H1 (cell line): ENCODE measurements around the gene JAK2. TPM values are rescaled to one million over a fixed set of nuclear protein-coding genes. Genes with fewer than 3 reads are reported as not detected.

Experiments
- CTCF ChIA-PET: fragments of 300-600 bp; sonication (Branson Sonifier 250); formaldehyde crosslinking; loops from one replicate; lab custom pipeline; 2021; ENCODE audit not compliant: partially characterized antibody; lab: Charles Lee
- POLR2A ChIA-PET: fragments of 300-600 bp; sonication (Branson Sonifier 250); formaldehyde crosslinking; loops from one replicate; lab custom pipeline; 2021; ENCODE audit warnings: inconsistent platforms; ENCODE audit not compliant: partially characterized antibody; lab: Charles Lee
- DNase-seq, 2 experiments: peaks; one replicate each; pipeline versions ENCODE4 v3.0.0 to v3.0.0-alpha.2; 2010 to 2022; ENCODE audit warnings: low spot score in 2 of 2, low read depth in 1 of 2, mixed read lengths in 1 of 2
- FAIRE-seq: peaks from 2 replicates; lab custom pipeline; 2011; peaks lifted over from hg19 to GRCh38; lab: Jason Lieb, UNC
- H2AFZ ChIP-seq: 2 replicates; pipeline ENCODE4 v1.8.1; 2012; ENCODE audit warnings: low read length, inconsistent platforms
- H2AK5ac ChIP-seq: 2 replicates; pipeline ENCODE4 v1.6.1; 2013; ENCODE audit warnings: low read depth, low read length
- H2BK120ac ChIP-seq: replicated peaks from 2 replicates; pipeline ENCODE3; 2013; ENCODE audit warnings: low read depth, low read length, inconsistent platforms
- H2BK12ac ChIP-seq: 2 replicates; pipeline ENCODE4 v1.6.1; 2013; ENCODE audit warnings: low read depth, low read length
- H2BK15ac ChIP-seq: 2 replicates; pipeline ENCODE4 v1.6.1; 2013; ENCODE audit warnings: low read length
- H2BK20ac ChIP-seq: 2 replicates; pipeline ENCODE4 v1.6.1; 2013; ENCODE audit warnings: low read length
- H2BK5ac ChIP-seq: 2 replicates; pipeline ENCODE4 v1.6.1; 2013; ENCODE audit warnings: low read depth, low read length
- H3K14ac ChIP-seq: 2 replicates; pipeline ENCODE4 v1.6.1; 2013; ENCODE audit warnings: inconsistent platforms; ENCODE audit not compliant: insufficient read length
- H3K18ac ChIP-seq: 2 replicates; pipeline ENCODE4 v1.6.1; 2013; ENCODE audit warnings: low read length; ENCODE audit errors: extremely low read depth
- H3K23ac ChIP-seq: 2 replicates; pipeline ENCODE4 v1.6.1; 2013; ENCODE audit warnings: inconsistent platforms; ENCODE audit not compliant: insufficient read length
- H3K23me2 ChIP-seq: 2 replicates; pipeline ENCODE4 v1.6.1; 2013; ENCODE audit warnings: low read depth, low read length
- H3K27ac ChIP-seq: 2 replicates; pipeline ENCODE4 v1.6.1; 2011; ENCODE audit warnings: low read depth, low read length, inconsistent platforms
- H3K27me3 ChIP-seq, 4 experiments: replicated peaks in 1 of 4; 1 replicate in 1 of 4; 2 replicates in 3 of 4; pipeline versions ENCODE4 v1.6.1 to v1.8.1; 2011 to 2013; ENCODE audit warnings: low read length in 3 of 4, mild to moderate bottlenecking in 3 of 4, inconsistent platforms in 2 of 4, mixed read lengths in 2 of 4, moderate library complexity in 1 of 4; ENCODE audit not compliant: control insufficient read depth in 3 of 4, insufficient read depth in 3 of 4; ENCODE audit errors: extremely low read depth in 1 of 4
- H3K36me3 ChIP-seq, 4 experiments: 2 replicates each; pipeline versions ENCODE4 v1.6.1 to v1.8.1; 2011 to 2013; ENCODE audit warnings: mild to moderate bottlenecking in 4 of 4, low read length in 3 of 4, moderate library complexity in 2 of 4, control low read depth in 1 of 4, inconsistent platforms in 1 of 4; ENCODE audit not compliant: insufficient read depth in 4 of 4, control insufficient read depth in 2 of 4
- H3K4ac ChIP-seq: replicated peaks from 2 replicates; pipeline ENCODE3; 2013; ENCODE audit warnings: low read length, low read depth, mixed read lengths, inconsistent platforms; ENCODE audit not compliant: insufficient read length
- H3K4me1 ChIP-seq, 4 experiments: replicated peaks in 1 of 4; 1 replicate in 1 of 4; 2 replicates in 3 of 4; pipeline versions ENCODE4 v1.6.1 to v1.8.1; 2011 to 2013; ENCODE audit warnings: low read length in 3 of 4, inconsistent platforms in 2 of 4, mixed read lengths in 1 of 4; ENCODE audit not compliant: insufficient read depth in 4 of 4, control insufficient read depth in 3 of 4
- H3K4me2 ChIP-seq, 2 experiments: 2 replicates each; pipeline versions ENCODE4 v1.6.1 to v1.8.1; 2011 to 2013; ENCODE audit warnings: low read depth in 2 of 2, low read length in 2 of 2, control low read depth in 1 of 2, inconsistent platforms in 1 of 2, mild to moderate bottlenecking in 1 of 2; ENCODE audit not compliant: insufficient read depth in 1 of 2
- H3K4me3 ChIP-seq, 4 experiments: fragments of 200-600, 300-600 bp in 1 of 4; sonication (generic), shearing (Covaris generic), sonication (Bioruptor Twin) in 1 of 4; 2 replicates each; pipeline versions ENCODE4 v1.5.1 to v1.8.1; 2011 to 2016; ENCODE audit warnings: low read length in 4 of 4, low read depth in 3 of 4, control low read depth in 2 of 4, inconsistent platforms in 2 of 4, mild to moderate bottlenecking in 2 of 4, mixed read lengths in 1 of 4, moderate library complexity in 1 of 4; ENCODE audit not compliant: insufficient read depth in 2 of 4; ENCODE audit errors: extremely low read depth in 1 of 4
- H3K56ac ChIP-seq: replicated peaks from 2 replicates; pipeline ENCODE3; 2013; ENCODE audit warnings: low read depth, mild to moderate bottlenecking, mixed read lengths, low read length, inconsistent platforms; ENCODE audit not compliant: insufficient read length
- H3K79me1 ChIP-seq: 2 replicates; pipeline ENCODE4 v1.6.1; 2013; ENCODE audit warnings: low read depth, low read length, control low read depth
- H3K79me2 ChIP-seq, 2 experiments: 2 replicates each; pipeline versions ENCODE4 v1.6.1 to v1.8.1; 2012 to 2013; ENCODE audit warnings: low read length in 2 of 2, mild to moderate bottlenecking in 2 of 2, inconsistent platforms in 1 of 2; ENCODE audit not compliant: insufficient read depth in 2 of 2, control insufficient read depth in 1 of 2
- H3K9ac ChIP-seq, 4 experiments: replicated peaks in 1 of 4; 1 replicate in 1 of 4; 2 replicates in 3 of 4; pipeline versions ENCODE4 v1.6.1 to v1.8.1; 2011 to 2013; ENCODE audit warnings: low read depth in 3 of 4, low read length in 3 of 4, control low read depth in 2 of 4, mild to moderate bottlenecking in 2 of 4, moderate library complexity in 2 of 4, inconsistent platforms in 1 of 4; ENCODE audit errors: extremely low read depth in 1 of 4
- H3K9me3 ChIP-seq, 2 experiments: 2 replicates each; pipeline versions ENCODE4 v1.6.1 to v1.8.1; 2012 to 2013; ENCODE audit warnings: mild to moderate bottlenecking in 2 of 2, moderate library complexity in 2 of 2, control low read depth in 1 of 2, inconsistent platforms in 1 of 2, low read depth in 1 of 2, low read length in 1 of 2, mixed read lengths in 1 of 2; ENCODE audit not compliant: insufficient read depth in 2 of 2
- H4K20me1 ChIP-seq, 2 experiments: replicated peaks in 1 of 2; 2 replicates each; pipeline versions ENCODE3 to v1.8.1; 2011 to 2013; ENCODE audit warnings: inconsistent platforms in 2 of 2, low read length in 2 of 2, mild to moderate bottlenecking in 1 of 2; ENCODE audit not compliant: insufficient read depth in 2 of 2, control insufficient read depth in 1 of 2
- H4K5ac ChIP-seq: 2 replicates; pipeline ENCODE4 v1.6.1; 2013; ENCODE audit warnings: low read length, low read depth, mixed read lengths, inconsistent platforms; ENCODE audit not compliant: insufficient read length
- H4K8ac ChIP-seq: 2 replicates; pipeline ENCODE4 v1.8.0; 2013; ENCODE audit warnings: mild to moderate bottlenecking, moderate library complexity, low read length, inconsistent platforms; ENCODE audit not compliant: insufficient read depth; ENCODE audit errors: extremely low read depth
- H4K91ac ChIP-seq: replicated peaks from 2 replicates; pipeline ENCODE3; 2013; ENCODE audit warnings: low read length, mixed read lengths, inconsistent platforms; ENCODE audit not compliant: insufficient read length
- ATF2 ChIP-seq: IDR thresholded peaks from 2 replicates; pipeline ENCODE4 v1.6.1; 2012; ENCODE audit warnings: low read length, inconsistent platforms
- BCL11A ChIP-seq, 2 experiments: IDR thresholded peaks; one replicate each; pipeline ENCODE4 v1.6.1; 2011; ENCODE audit warnings: low read depth in 2 of 2, low read length in 2 of 2, mild to moderate bottlenecking in 2 of 2
- EGR1 ChIP-seq: IDR thresholded peaks from 2 replicates; pipeline ENCODE4 v1.6.1; 2011; ENCODE audit warnings: low read depth, low read length, borderline replicate concordance
- EP300 ChIP-seq, 2 experiments: IDR thresholded peaks; 1 replicate in 1 of 2; 2 replicates in 1 of 2; pipeline ENCODE4 v1.6.1; 2011 to 2012; ENCODE audit warnings: low read depth in 2 of 2, low read length in 2 of 2, mild to moderate bottlenecking in 2 of 2, borderline replicate concordance in 1 of 2, inconsistent platforms in 1 of 2, moderate library complexity in 1 of 2
- FOSL1 ChIP-seq: IDR thresholded peaks from 2 replicates; pipeline ENCODE4 v1.6.1; 2011; ENCODE audit warnings: mild to moderate bottlenecking, low read depth, low read length, moderate library complexity; ENCODE audit not compliant: insufficient read depth
- JUN ChIP-seq: IDR thresholded peaks from 2 replicates; pipeline ENCODE4 v1.6.1; 2011; ENCODE audit warnings: low read depth, mild to moderate bottlenecking, improper control_type of control experiment, low read length
- MAX ChIP-seq: IDR thresholded peaks from 2 replicates; pipeline ENCODE4 v1.6.1; 2012; ENCODE audit warnings: inconsistent platforms
- NRF1 ChIP-seq: IDR thresholded peaks from 2 replicates; pipeline ENCODE4 v1.6.1; 2011; ENCODE audit warnings: mild to moderate bottlenecking, low read depth, low read length, improper control_type of control experiment
- POLR2A ChIP-seq, 2 experiments: IDR thresholded peaks; 1 replicate in 1 of 2; 2 replicates in 1 of 2; pipeline ENCODE4 v1.6.1; 2011; ENCODE audit warnings: low read depth in 2 of 2, low read length in 2 of 2, mild to moderate bottlenecking in 2 of 2; ENCODE audit errors: control extremely low read depth in 1 of 2
- POU5F1 ChIP-seq: IDR thresholded peaks from 2 replicates; pipeline ENCODE4 v1.6.1; 2011; ENCODE audit warnings: low read depth, mild to moderate bottlenecking, low read length, moderate library complexity
- RXRA ChIP-seq: IDR thresholded peaks from 2 replicates; pipeline ENCODE4 v1.6.1; 2011; ENCODE audit warnings: low read depth, mild to moderate bottlenecking, low read length, moderate library complexity; ENCODE audit not compliant: insufficient read depth
- SIX5 ChIP-seq: IDR thresholded peaks from 2 replicates; pipeline ENCODE4 v1.6.1; 2011; ENCODE audit warnings: mild to moderate bottlenecking, low read depth, low read length
- ZNF274 ChIP-seq: IDR thresholded peaks from 2 replicates; pipeline ENCODE4 v1.7.0; 2012; ENCODE audit warnings: low read length, borderline replicate concordance; ENCODE audit errors: extremely low read depth
- WGBS, 2 experiments: shearing (Covaris generic) in 1 of 2; methylation state at CpG; one replicate each; pipeline versions ENCODE4 v1.1.6 to v1.1.7; 2013 to 2015; ENCODE audit warnings: low lambda C conversion rate in 2 of 2, mixed read lengths in 2 of 2, inconsistent platforms in 1 of 2, low coverage in 1 of 2, missing lambda C conversion rate in 1 of 2; ENCODE audit not compliant: insufficient replicate concordance in 2 of 2, insufficient coverage in 1 of 2, insufficient read length in 1 of 2; ENCODE audit errors: extremely low coverage in 1 of 2, missing lambda C conversion rate in 1 of 2; 5-methylcytosine and 5-hydroxymethylcytosine counted together
- polyA plus RNA-seq, 7 experiments: library from polyadenylated mRNA; depleted of rRNA in 3 of 7; stranded (reverse) in 5 of 7; unstranded in 2 of 7; fragments of >200 nt in 5 of 7; fragments of 200-250 nt in 2 of 7; gene quantifications; 1 replicate in 5 of 7; 2 replicates in 1 of 7; 4 replicates in 1 of 7; pipeline versions ENCODE4 v1.2.1 to v1.2.3, GENCODE V29; 2011 to 2013; ENCODE audit warnings: missing spikeins in 2 of 7, mixed read lengths in 2 of 7
- total RNA-seq: library from RNA; stranded (reverse); fragmentation: NEBNext Ultra II Directional; extraction: Animal tissue kit (Norgen Biotek cat#: 25700); gene quantifications from 2 replicates; pipeline ENCODE4 v1.2.1, GENCODE V29; 2021

The JAK2 gene
- total and polyA plus RNA-seq, 2 of the 8 experiments (the other 6 are each of a cell fraction or from before 2014, with no cell fraction given) = 0.50 to 2.1 TPM

GRCh38 chr9:5144217-5144616 lies 159.1 kb downstream of the JAK2 start:
- no peaks in the 10 kb centered on the region for H3K4me1 ChIP-seq
- H4K20me1 ChIP-seq = no peaks in the 10 kb centered on the region
- no peak overlapping the region for H3K56ac ChIP-seq
- H3K18ac ChIP-seq = no peak overlapping the region
- no peaks in the 10 kb centered on the region for H3K23me2 ChIP-seq
- no peak overlapping the region for H3K4me2 ChIP-seq
- H2BK20ac ChIP-seq = no peak overlapping the region
- H3K4ac ChIP-seq = no peak overlapping the region
- no peak overlapping the region for H3K14ac ChIP-seq
- no peak overlapping the region for H4K8ac ChIP-seq
- H2BK5ac ChIP-seq = no peak overlapping the region
- no peak overlapping the region for H3K27ac ChIP-seq
- no peaks in the 10 kb centered on the region for H3K79me1 ChIP-seq
- H3K79me2 ChIP-seq = no peaks in the 10 kb centered on the region
- no peak overlapping the region for H2AK5ac ChIP-seq
- no peaks in the 10 kb centered on the region for H3K27me3 ChIP-seq
- H3K9ac ChIP-seq = no peak overlapping the region
- ChIA-PET POLR2A (no interaction called here), CTCF (interaction anchor here (0.6 to 1.2 kb wide), 2 partner anchors 217 to 381 kb away, joined by 3 to 4 read pairs; no protein-coding TSS in a partner anchor)
- H2AFZ ChIP-seq = no peak overlapping the region
- 92% methylated on average over 7 of the region's 7 CpGs; no CpG with 5 or more reads in 1 of the 2 experiments for WGBS, 2 experiments
- H2BK12ac ChIP-seq = no peak overlapping the region
- no peak overlapping the region for H4K91ac ChIP-seq
- DNase-seq = no peak
- no peak overlapping the region for H4K5ac ChIP-seq
- H3K23ac ChIP-seq = no peak overlapping the region
- H2BK15ac ChIP-seq = no peak overlapping the region
- H3K4me3 ChIP-seq = no peak overlapping the region
- no peak overlapping the region for H2BK120ac ChIP-seq
- H3K36me3 ChIP-seq = no peaks in the 10 kb centered on the region
- H3K9me3 ChIP-seq = no peaks in the 10 kb centered on the region
- FAIRE-seq = no peak
- TF ChIP-seq RXRA = no peak
- no peak for TF ChIP-seq JUN
- TF ChIP-seq POU5F1 = no peak
- no peak for TF ChIP-seq POLR2A (IDR thresholded peaks at IDR 0.05; ENCODE audit: control extremely low read depth in 1 of 2, low read depth in 2 of 2, low read length in 2 of 2)
- TF ChIP-seq ATF2 = no peak
- TF ChIP-seq FOSL1 = no peak
- TF ChIP-seq SIX5 = no peak
- TF ChIP-seq EGR1 = no peak
- TF ChIP-seq EP300 (IDR thresholded peaks at IDR 0.05; ENCODE audit: borderline replicate concordance in 1 of 2, low read depth in 2 of 2, low read length in 2 of 2) = no peak
- TF ChIP-seq BCL11A (IDR thresholded peaks at IDR 0.05; ENCODE audit: low read depth in 2 of 2, low read length in 2 of 2) = no peak
- no peak for TF ChIP-seq MAX
- no peak for TF ChIP-seq ZNF274
- no peak for TF ChIP-seq NRF1
